Upper lobe of left lung (tissue), 6 donors: ENCODE results near the gene P2RY14. TPM values are rescaled to one million over a fixed set of nuclear protein-coding genes. Genes with fewer than 3 reads are reported as not detected.

Source experiments
- ATAC-seq, 2 donors: fragments of 200-7000 bp; cut with Tn5 transposase; one replicate each; pipeline ENCODE4 v1.9.1; 2022; ENCODE audit warnings: mild to moderate bottlenecking in 2 of 2, moderate library complexity in 2 of 2; ENCODE audit not compliant: low FRiP score in 2 of 2
- DNase-seq, 2 donors: peaks; one replicate each; pipeline ENCODE4 v3.0.0-alpha.2; 2019 to 2020
- H3K27ac ChIP-seq, 4 donors: fragments of 200-600 bp; sonication (generic); one replicate each; pipeline ENCODE4 v1.5.1; 2016 to 2019
- H3K27me3 ChIP-seq, 4 donors: fragments of 200-600 bp; sonication (generic); one replicate each; pipeline ENCODE4 v1.5.1; 2017 to 2019
- H3K36me3 ChIP-seq, 4 donors: fragments of 200-600 bp; sonication (generic); one replicate each; pipeline ENCODE4 v1.5.1; 2016 to 2019
- H3K4me1 ChIP-seq, 4 donors: fragments of 200-600 bp; sonication (generic); one replicate each; pipeline ENCODE4 v1.5.1; 2018 to 2019
- H3K4me3 ChIP-seq, 4 donors: fragments of 200-600 bp; sonication (generic); one replicate each; pipeline ENCODE4 v1.5.1; 2017 to 2019; ENCODE audit warnings: mild to moderate bottlenecking in 2 of 4, moderate library complexity in 1 of 4
- H3K9me3 ChIP-seq, 4 donors: fragments of 200-600 bp; sonication (generic); one replicate each; pipeline ENCODE4 v1.5.1; 2018 to 2019
- CTCF ChIP-seq, 6 experiments: fragments of 450-650 bp in 4 of 6; fragments of 200-600 bp in 2 of 6; sonication (generic) in 2 of 6; IDR thresholded peaks; one replicate each; pipeline ENCODE4 v1.5.1; 2016 to 2019; ENCODE audit warnings: antibody characterized with exemption in 6 of 6
- EP300 ChIP-seq, 4 donors: sonication (generic); formaldehyde crosslinking; IDR thresholded peaks; one replicate each; pipeline ENCODE4 v1.5.1; 2017; ENCODE audit warnings: antibody characterized with exemption in 4 of 4, control low read depth in 2 of 4
- POLR2A ChIP-seq, 4 donors: fragments of 450-650 bp; IDR thresholded peaks; one replicate each; pipeline ENCODE4 v1.5.1; 2016 to 2017; ENCODE audit warnings: antibody characterized with exemption in 4 of 4, mild to moderate bottlenecking in 2 of 4
- POLR2AphosphoS5 ChIP-seq, 2 donors: sonication (generic); formaldehyde crosslinking; IDR thresholded peaks; one replicate each; pipeline ENCODE4 v1.5.1; 2017; ENCODE audit warnings: antibody characterized with exemption in 2 of 2
- WGBS, 2 donors: methylation state at CpG; one replicate each; pipeline ENCODE4 v1.1.5; 2017 to 2018; 5-methylcytosine and 5-hydroxymethylcytosine counted together
- total RNA-seq, 6 donors: library from RNA; depleted of rRNA in 4 of 6; stranded (reverse); fragments of >200 nt in 4 of 6; gene quantifications; one replicate each; pipeline versions ENCODE4 v1.1.0 to v1.2.1, GENCODE V29; 2016 to 2021
- donor health status: DM: no; HTN: no; CAD: no; lungs with moderate emphysema.
- donor health status: DM: no; HTN: yes; CAD: no; lungs with severe emphysema.

Gene P2RY14
- total RNA-seq, 6 donors from 2014 or later = 1.7 to 6.2 (median 3.9) TPM

- DNase-seq = no peak
- Histone ChIP-seq H3K4me3 (no peak overlapping the region), H3K4me1 (peaks cover 0 to 3% (median 0%) of the 10 kb centered on the region in 4 donors), H3K27me3 (no peaks in the 10 kb centered on the region), H3K9me3 (no peaks in the 10 kb centered on the region), H3K36me3 (no peaks in the 10 kb centered on the region), H3K27ac (no peak overlapping the region)
- 52 to 69% methylated on average over 1 of the region's 1 CpG for WGBS, 2 donors
- ATAC-seq = no peak
- TF ChIP-seq EP300 (IDR thresholded peaks at IDR 0.05) (no peak), POLR2AphosphoS5 (IDR thresholded peaks at IDR 0.05) (no peak), POLR2A (IDR thresholded peaks at IDR 0.05) (no peak), CTCF (IDR thresholded peaks at IDR 0.05) (no peak)
Measured at GRCh38 chr3:151218136-151218535, 60.2 kb downstream of the P2RY14 start.

- no peak overlapping the region for H3K4me3 ChIP-seq
- DNase-seq = no peak
- WGBS, 2 donors = 91 to 95% methylated on average over 3 of the region's 3 CpGs
Measured at GRCh38 chr3:151216641-151217607, 61.4 kb downstream of the P2RY14 start.

GRCh38 chr3:151214459-151214858 lies 63.9 kb downstream of the P2RY14 start:
- Histone ChIP-seq H3K4me3 (no peak overlapping the region), H3K27me3 (no peaks in the 10 kb centered on the region), H3K4me1 (peaks cover 0 to 12% (median 2%) of the 10 kb centered on the region in 4 donors), H3K9me3 (no peaks in the 10 kb centered on the region), H3K36me3 (no peaks in the 10 kb centered on the region), H3K27ac (no peak overlapping the region)
- DNase-seq (no peak), ATAC-seq (no peak)
- whole genome bisulfite sequencing, 2 donors = 72 to 82% methylated on average over 1 of the region's 1 CpG
- TF ChIP-seq EP300 (IDR thresholded peaks at IDR 0.05) = no peak
- TF ChIP-seq CTCF (IDR thresholded peaks at IDR 0.05) = no peak
- no peak for TF ChIP-seq POLR2AphosphoS5 (IDR thresholded peaks at IDR 0.05)
- no peak for TF ChIP-seq POLR2A (IDR thresholded peaks at IDR 0.05)

More at GRCh38 chr3:151216641-151217607, 61.4 kb downstream of the P2RY14 start:
- Histone ChIP-seq H3K36me3 (no peaks in the 10 kb centered on the region), H3K9me3 (no peaks in the 10 kb centered on the region), H3K4me1 (peaks cover 0 to 3% (median 0%) of the 10 kb centered on the region in 4 donors), H3K27ac (no peak overlapping the region), H3K27me3 (no peaks in the 10 kb centered on the region)
- ATAC-seq = no peak
- no peak for TF ChIP-seq POLR2AphosphoS5 (IDR thresholded peaks at IDR 0.05)
- no peak for TF ChIP-seq CTCF (IDR thresholded peaks at IDR 0.05)
- no peak for TF ChIP-seq EP300 (IDR thresholded peaks at IDR 0.05)
- no peak for TF ChIP-seq POLR2A (IDR thresholded peaks at IDR 0.05)

GRCh38 chr3:151213881-151214280 lies 64.5 kb downstream of the P2RY14 start:
- 90 to 91% methylated on average over 5 of the region's 5 CpGs for whole genome bisulfite sequencing, 2 donors
- Histone ChIP-seq H3K36me3 (no peaks in the 10 kb centered on the region), H3K9me3 (no peaks in the 10 kb centered on the region), H3K27ac (no peak overlapping the region), H3K4me1 (peaks cover 0 to 12% (median 2%) of the 10 kb centered on the region in 4 donors), H3K4me3 (no peak overlapping the region), H3K27me3 (no peaks in the 10 kb centered on the region)
- TF ChIP-seq POLR2AphosphoS5 (IDR thresholded peaks at IDR 0.05) (no peak), EP300 (IDR thresholded peaks at IDR 0.05) (no peak), POLR2A (IDR thresholded peaks at IDR 0.05) (no peak), CTCF (IDR thresholded peaks at IDR 0.05) (no peak)
- ATAC-seq = no peak
- DNase-seq = no peak
